ENCODE results near the gene CTCFL.

DNA sequence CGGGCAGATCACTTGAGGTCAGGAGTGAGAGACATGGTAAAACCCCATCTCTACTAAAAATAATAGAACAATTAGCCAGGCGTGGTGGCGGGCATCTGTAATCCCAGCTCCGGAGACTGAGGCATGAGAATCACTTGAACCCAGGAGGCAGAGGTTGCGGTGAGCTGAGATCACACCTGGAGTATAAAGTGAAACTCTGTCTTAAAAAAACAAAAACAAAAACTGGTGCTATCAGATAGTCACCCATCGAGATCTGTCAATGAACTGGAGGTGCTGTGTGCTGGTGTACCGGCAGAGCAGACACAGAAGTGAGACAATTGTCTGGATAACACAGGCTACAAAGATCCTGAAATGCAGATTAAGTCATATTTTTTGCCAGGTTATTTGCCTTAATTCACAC lies 24.7 kb downstream of the CTCFL start:
- TF ChIP-seq, protein P1, sequence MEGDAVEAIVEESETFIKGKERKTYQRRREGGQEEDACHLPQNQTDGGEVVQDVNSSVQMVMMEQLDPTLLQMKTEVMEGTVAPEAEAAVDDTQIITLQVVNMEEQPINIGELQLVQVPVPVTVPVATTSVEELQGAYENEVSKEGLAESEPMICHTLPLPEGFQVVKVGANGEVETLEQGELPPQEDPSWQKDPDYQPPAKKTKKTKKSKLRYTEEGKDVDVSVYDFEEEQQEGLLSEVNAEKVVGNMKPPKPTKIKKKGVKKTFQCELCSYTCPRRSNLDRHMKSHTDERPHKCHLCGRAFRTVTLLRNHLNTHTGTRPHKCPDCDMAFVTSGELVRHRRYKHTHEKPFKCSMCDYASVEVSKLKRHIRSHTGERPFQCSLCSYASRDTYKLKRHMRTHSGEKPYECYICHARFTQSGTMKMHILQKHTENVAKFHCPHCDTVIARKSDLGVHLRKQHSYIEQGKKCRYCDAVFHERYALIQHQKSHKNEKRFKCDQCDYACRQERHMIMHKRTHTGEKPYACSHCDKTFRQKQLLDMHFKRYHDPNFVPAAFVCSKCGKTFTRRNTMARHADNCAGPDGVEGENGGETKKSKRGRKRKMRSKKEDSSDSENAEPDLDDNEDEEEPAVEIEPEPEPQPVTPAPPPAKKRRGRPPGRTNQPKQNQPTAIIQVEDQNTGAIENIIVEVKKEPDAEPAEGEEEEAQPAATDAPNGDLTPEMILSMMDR (conservative IDR thresholded peaks at IDR 0.05; ENCODE audit: low read length), result no peak
- no peak for TF ChIP-seq EZH2phosphoT487 (IDR thresholded peaks at IDR 0.05; ENCODE audit: borderline replicate concordance, low read depth, low read length)

Measured in OCI-LY7 (cell line).